ENCODE data around the gene MYBPC3. TPM values are rescaled to one million over a fixed set of nuclear protein-coding genes. Genes with fewer than 3 reads are reported as not detected.

The MYBPC3 gene
- total RNA-seq, 1 experiment from 2014 or later, result 0.07 TPM

GRCh38 chr11:47378836-47379170, 26.3 kb upstream of the MYBPC3 start (continued):
- TF ChIP-seq ZSCAN18 (CRISPR knock-in tag; IDR thresholded peaks at IDR 0.05) (no peak), USF1 (CRISPR knock-in tag; IDR thresholded peaks at IDR 0.05) (no peak), ATF6 (CRISPR knock-in tag; IDR thresholded peaks at IDR 0.05) (no peak), MLX (CRISPR knock-in tag; IDR thresholded peaks at IDR 0.05) (no peak), IRF2 (CRISPR knock-in tag; IDR thresholded peaks at IDR 0.05; ENCODE audit: borderline replicate concordance, low read depth) (no peak), TP53 (CRISPR knock-in tag; IDR thresholded peaks at IDR 0.05) (no peak)

- Mint-ChIP-seq H3K4me1 (peaks cover 2% of the 10 kb centered on the region; the same call in 1 of the 2 replicates), H3K4me3 (no peak within 1 kb of the TSS), H3K27me3 (ENCODE audit: low read depth) (no peaks in the 10 kb centered on the region; the same call in 1 of the 2 replicates), H3K27ac (no peak within 1 kb of the TSS), H3K36me3 (no peaks in the 10 kb centered on the region), H3K9me3 (no peaks in the 10 kb centered on the region)
- ATAC-seq (peak; percentile 7; the same call in 1 of the 2 replicates), DNase-seq (ENCODE audit: low spot score) (no peak)
- TF ChIP-seq MXD4 (CRISPR knock-in tag; IDR thresholded peaks at IDR 0.05; ENCODE audit: borderline replicate concordance) (no peak), NR3C1 (CRISPR knock-in tag; conservative IDR thresholded peaks at IDR 0.05; ENCODE audit: low read depth) (no peak), IRF2 (CRISPR knock-in tag; IDR thresholded peaks at IDR 0.05; ENCODE audit: borderline replicate concordance, low read depth) (no peak), ARID4B (CRISPR knock-in tag; IDR thresholded peaks at IDR 0.05; ENCODE audit: borderline replicate concordance) (no peak), E2F4 (CRISPR knock-in tag; IDR thresholded peaks at IDR 0.05; ENCODE audit: borderline replicate concordance, low read depth) (no peak), CTCF (IDR thresholded peaks at IDR 0.05) (no peak)
- POLR2A ChIA-PET, result no interaction called here
- CTCF ChIA-PET, result interaction anchor here (0.8 to 0.9 kb wide), 2 partner anchors 23 to 76 kb away, joined by 3 to 6 read pairs; no protein-coding TSS in a partner anchor
These were observed 25.7 kb upstream of the MYBPC3 start, which contains the start of gene SPI1 for GRCh38 chr11:47378010-47378835. Gene SPI1, minus strand, starts transcription at chr11:47378547. Its CDS starts 194 bp downstream, at chr11:47378353.

All from WTC11 (cell line).